ENCODE measurements around the gene OR6Q1.

DNA sequence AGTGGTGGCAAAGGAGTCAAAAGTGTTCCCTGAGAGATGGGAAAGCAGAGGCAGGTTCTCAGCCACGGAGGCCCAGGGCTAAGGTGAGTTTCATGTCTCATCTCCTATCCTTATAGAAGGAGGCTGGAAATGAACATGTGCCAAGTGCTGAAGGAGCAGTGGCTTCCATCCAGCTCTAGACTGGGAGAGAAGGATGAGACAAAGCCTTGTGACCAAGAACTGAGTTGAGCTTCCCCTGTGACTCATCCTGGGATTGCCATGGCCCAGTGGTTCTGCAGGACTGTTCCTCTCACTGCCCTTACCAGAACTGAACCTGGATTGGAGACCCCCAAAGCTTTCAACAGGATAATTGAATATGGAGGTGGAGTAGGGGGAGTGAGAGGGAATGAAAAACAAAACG, 23.8 kb upstream of the OR6Q1 start:
- no peak for TF ChIP-seq EZH2phosphoT487 (IDR thresholded peaks at IDR 0.05; ENCODE audit: borderline replicate concordance)
- TF ChIP-seq, protein P1, sequence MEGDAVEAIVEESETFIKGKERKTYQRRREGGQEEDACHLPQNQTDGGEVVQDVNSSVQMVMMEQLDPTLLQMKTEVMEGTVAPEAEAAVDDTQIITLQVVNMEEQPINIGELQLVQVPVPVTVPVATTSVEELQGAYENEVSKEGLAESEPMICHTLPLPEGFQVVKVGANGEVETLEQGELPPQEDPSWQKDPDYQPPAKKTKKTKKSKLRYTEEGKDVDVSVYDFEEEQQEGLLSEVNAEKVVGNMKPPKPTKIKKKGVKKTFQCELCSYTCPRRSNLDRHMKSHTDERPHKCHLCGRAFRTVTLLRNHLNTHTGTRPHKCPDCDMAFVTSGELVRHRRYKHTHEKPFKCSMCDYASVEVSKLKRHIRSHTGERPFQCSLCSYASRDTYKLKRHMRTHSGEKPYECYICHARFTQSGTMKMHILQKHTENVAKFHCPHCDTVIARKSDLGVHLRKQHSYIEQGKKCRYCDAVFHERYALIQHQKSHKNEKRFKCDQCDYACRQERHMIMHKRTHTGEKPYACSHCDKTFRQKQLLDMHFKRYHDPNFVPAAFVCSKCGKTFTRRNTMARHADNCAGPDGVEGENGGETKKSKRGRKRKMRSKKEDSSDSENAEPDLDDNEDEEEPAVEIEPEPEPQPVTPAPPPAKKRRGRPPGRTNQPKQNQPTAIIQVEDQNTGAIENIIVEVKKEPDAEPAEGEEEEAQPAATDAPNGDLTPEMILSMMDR (conservative IDR thresholded peaks at IDR 0.05; ENCODE audit: low read length) = no peak

Measured in Loucy (cell line).